ENCODE data around the gene MIPOL1.

MIPOL1 gene

GRCh38 chr14:37482428-37482827 is 284.7 kb downstream of the MIPOL1 start:
- Histone ChIP-seq H3K27me3 (ENCODE audit: insufficient read depth, low read length, poor library complexity, severe bottlenecking) (no peaks in the 10 kb centered on the region), H3K9ac (ENCODE audit: low read depth, low read length, poor library complexity, severe bottlenecking) (no peak overlapping the region), H3F3A (ENCODE audit: low read depth) (no peaks in the 10 kb centered on the region), H3K9me2 (replicated peaks; ENCODE audit: low read depth, low read length) (no peaks in the 10 kb centered on the region), H4K20me1 (ENCODE audit: insufficient read depth, low read length, poor library complexity, severe bottlenecking) (no peaks in the 10 kb centered on the region), H3K9me3 (ENCODE audit: insufficient read depth, low read depth, low read length) (no peaks in the 10 kb centered on the region), H3K4me1 (ENCODE audit: insufficient read depth, low read length, poor library complexity, severe bottlenecking) (no peaks in the 10 kb centered on the region), H2AFZ (ENCODE audit: low read length) (no peak overlapping the region), H3K79me2 (ENCODE audit: insufficient read depth, low read length) (no peaks in the 10 kb centered on the region), H3K4me2 (ENCODE audit: low read depth, low read length, poor library complexity, severe bottlenecking) (no peak overlapping the region), H3K4me3 (ENCODE audit: low read length, poor library complexity, severe bottlenecking) (no peak overlapping the region), H3K36me3 (ENCODE audit: insufficient read depth, low read length) (no peaks in the 10 kb centered on the region)
- TF ChIP-seq CTCF (conservative IDR thresholded peaks at IDR 0.05; ENCODE audit: low read length) (no peak), EZH2phosphoT487 (IDR thresholded peaks at IDR 0.05; ENCODE audit: borderline replicate concordance) (no peak)

GRCh38 chr14:37483672-37484071 is 285.9 kb downstream of the MIPOL1 start:
- Histone ChIP-seq H4K20me1 (ENCODE audit: insufficient read depth, low read length, poor library complexity, severe bottlenecking) (no peaks in the 10 kb centered on the region), H3K79me2 (ENCODE audit: insufficient read depth, low read length) (no peaks in the 10 kb centered on the region), H3K27me3 (ENCODE audit: insufficient read depth, low read length, poor library complexity, severe bottlenecking) (no peaks in the 10 kb centered on the region), H3K36me3 (ENCODE audit: insufficient read depth, low read length) (no peaks in the 10 kb centered on the region), H3K4me1 (ENCODE audit: insufficient read depth, low read length, poor library complexity, severe bottlenecking) (no peaks in the 10 kb centered on the region), H3K4me2 (ENCODE audit: low read depth, low read length, poor library complexity, severe bottlenecking) (no peak overlapping the region), H3F3A (ENCODE audit: low read depth) (no peaks in the 10 kb centered on the region), H3K9me2 (replicated peaks; ENCODE audit: low read depth, low read length) (no peaks in the 10 kb centered on the region), H3K9me3 (ENCODE audit: insufficient read depth, low read depth, low read length) (no peaks in the 10 kb centered on the region), H2AFZ (ENCODE audit: low read length) (no peak overlapping the region), H3K4me3 (ENCODE audit: low read length, poor library complexity, severe bottlenecking) (no peak overlapping the region), H3K9ac (ENCODE audit: low read depth, low read length, poor library complexity, severe bottlenecking) (no peak overlapping the region)
- TF ChIP-seq CTCF (conservative IDR thresholded peaks at IDR 0.05; ENCODE audit: low read length) (no peak), EZH2phosphoT487 (IDR thresholded peaks at IDR 0.05; ENCODE audit: borderline replicate concordance) (no peak)

- H3K79me2 ChIP-seq (ENCODE audit: insufficient read depth, low read length) = no peaks in the 10 kb centered on the region
- no peak overlapping the region for H3K4me2 ChIP-seq (ENCODE audit: low read depth, low read length, poor library complexity, severe bottlenecking)
- H2AFZ ChIP-seq (ENCODE audit: low read length) = no peak overlapping the region
- no peaks in the 10 kb centered on the region for H3F3A ChIP-seq (ENCODE audit: low read depth)
- TF ChIP-seq EZH2phosphoT487 (IDR thresholded peaks at IDR 0.05; ENCODE audit: borderline replicate concordance) = no peak
- TF ChIP-seq CTCF (conservative IDR thresholded peaks at IDR 0.05; ENCODE audit: low read length) = no peak
- H3K36me3 ChIP-seq (ENCODE audit: insufficient read depth, low read length) = no peaks in the 10 kb centered on the region
- no peaks in the 10 kb centered on the region for H3K27me3 ChIP-seq (ENCODE audit: insufficient read depth, low read length, poor library complexity, severe bottlenecking)
- H3K9ac ChIP-seq (ENCODE audit: low read depth, low read length, poor library complexity, severe bottlenecking) = no peak overlapping the region
- H3K4me1 ChIP-seq (ENCODE audit: insufficient read depth, low read length, poor library complexity, severe bottlenecking) = no peaks in the 10 kb centered on the region
- no peaks in the 10 kb centered on the region for H4K20me1 ChIP-seq (ENCODE audit: insufficient read depth, low read length, poor library complexity, severe bottlenecking)
- H3K4me3 ChIP-seq (ENCODE audit: low read length, poor library complexity, severe bottlenecking) = no peak overlapping the region
- no peaks in the 10 kb centered on the region for H3K9me2 ChIP-seq (replicated peaks; ENCODE audit: low read depth, low read length)
- H3K9me3 ChIP-seq (ENCODE audit: insufficient read depth, low read depth, low read length) = no peaks in the 10 kb centered on the region
Observed at GRCh38 chr14:37490607-37491006, 292.9 kb downstream of the MIPOL1 start.
